HCT116 (cell line): ENCODE data around the gene PAX6.

ENCODE experiments used
- EZH2 ChIP-seq: fragments of 200-600 bp; sonication (generic); IDR thresholded peaks from 2 replicates; pipeline ENCODE4 v1.6.1; 2017; ENCODE audit warnings: antibody characterized with exemption, mixed run types
- EZH2phosphoT487 ChIP-seq: fragments of 200-600 bp; IDR thresholded peaks from 2 replicates; pipeline ENCODE4 v1.6.1; 2018; ENCODE audit warnings: antibody characterized with exemption, borderline replicate concordance
- FOSL1 ChIP-seq: IDR thresholded peaks from 2 replicates; pipeline ENCODE4 v1.6.1; 2012; ENCODE audit warnings: low read depth
- POLR2A ChIP-seq: IDR thresholded peaks from 2 replicates; pipeline ENCODE4 v1.7.0; 2011; ENCODE audit warnings: borderline replicate concordance; ENCODE audit not compliant: insufficient read depth, insufficient read length; ENCODE audit errors: extremely low read depth
- POLR2AphosphoS5 ChIP-seq: IDR thresholded peaks from 2 replicates; pipeline ENCODE4 v1.6.1; 2011; ENCODE audit warnings: mild to moderate bottlenecking, low read depth, low read length, moderate library complexity
- RAD21 ChIP-seq: IDR thresholded peaks from 2 replicates; pipeline ENCODE4 v1.6.1; 2012; ENCODE audit warnings: low read depth, mild to moderate bottlenecking
- SP1 ChIP-seq: IDR thresholded peaks from 2 replicates; pipeline ENCODE4 v1.6.1; 2012; ENCODE audit warnings: low read depth
- YY1 ChIP-seq: IDR thresholded peaks from 2 replicates; pipeline ENCODE4 v1.6.1; 2011; ENCODE audit warnings: low read length, low read depth, moderate library complexity, mild to moderate bottlenecking; ENCODE audit not compliant: insufficient replicate concordance; ENCODE audit errors: extremely low read depth
- TF ChIP-seq, protein P1 (sequence below), 3 experiments: fragments of 200-600 bp in 1 of 3; sonication (generic) in 1 of 3; IDR thresholded peaks in 2 of 3; conservative IDR thresholded peaks in 1 of 3; 2 replicates each; pipeline ENCODE4 v1.5.1; 2012 to 2017; ENCODE audit warnings: low read depth in 2 of 3, low read length in 2 of 3, antibody characterized with exemption in 1 of 3, borderline replicate concordance in 1 of 3, control low read depth in 1 of 3, mild to moderate bottlenecking in 1 of 3, mixed read lengths in 1 of 3, mixed run types in 1 of 3, moderate library complexity in 1 of 3; ENCODE audit not compliant: insufficient read depth in 1 of 3
- TF ChIP-seq, protein P2 (sequence below): IDR thresholded peaks from 2 replicates; pipeline ENCODE4 v1.6.1; 2012

DNA sequence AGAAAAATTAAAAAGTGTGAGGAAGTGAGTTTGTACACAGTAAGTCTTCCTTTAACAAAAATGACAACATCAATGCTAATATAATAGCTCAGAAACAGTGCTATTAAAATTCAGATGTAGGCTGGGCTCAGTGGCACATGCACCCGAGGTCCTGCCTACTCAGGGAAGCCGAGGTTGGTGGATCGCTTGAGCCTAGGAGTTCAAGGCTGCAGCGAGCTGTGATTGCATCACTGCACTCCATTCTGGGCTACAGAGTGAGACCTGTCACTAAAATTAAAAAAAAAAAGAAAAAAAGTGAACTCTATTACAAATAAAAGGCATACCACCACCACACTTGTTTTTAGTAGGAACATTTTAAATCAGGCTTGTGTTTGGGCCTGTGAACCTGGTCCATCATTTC is 39.2 kb upstream of the PAX6 start:
- no peak for TF ChIP-seq EZH2phosphoT487
- TF ChIP-seq, protein P1, sequence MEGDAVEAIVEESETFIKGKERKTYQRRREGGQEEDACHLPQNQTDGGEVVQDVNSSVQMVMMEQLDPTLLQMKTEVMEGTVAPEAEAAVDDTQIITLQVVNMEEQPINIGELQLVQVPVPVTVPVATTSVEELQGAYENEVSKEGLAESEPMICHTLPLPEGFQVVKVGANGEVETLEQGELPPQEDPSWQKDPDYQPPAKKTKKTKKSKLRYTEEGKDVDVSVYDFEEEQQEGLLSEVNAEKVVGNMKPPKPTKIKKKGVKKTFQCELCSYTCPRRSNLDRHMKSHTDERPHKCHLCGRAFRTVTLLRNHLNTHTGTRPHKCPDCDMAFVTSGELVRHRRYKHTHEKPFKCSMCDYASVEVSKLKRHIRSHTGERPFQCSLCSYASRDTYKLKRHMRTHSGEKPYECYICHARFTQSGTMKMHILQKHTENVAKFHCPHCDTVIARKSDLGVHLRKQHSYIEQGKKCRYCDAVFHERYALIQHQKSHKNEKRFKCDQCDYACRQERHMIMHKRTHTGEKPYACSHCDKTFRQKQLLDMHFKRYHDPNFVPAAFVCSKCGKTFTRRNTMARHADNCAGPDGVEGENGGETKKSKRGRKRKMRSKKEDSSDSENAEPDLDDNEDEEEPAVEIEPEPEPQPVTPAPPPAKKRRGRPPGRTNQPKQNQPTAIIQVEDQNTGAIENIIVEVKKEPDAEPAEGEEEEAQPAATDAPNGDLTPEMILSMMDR (IDR thresholded peaks at IDR 0.05 in 2 of 3, conservative IDR thresholded peaks at IDR 0.05 in 1 of 3; ENCODE audit: borderline replicate concordance in 1 of 3, insufficient read depth in 1 of 3, low read depth in 2 of 3, low read length in 2 of 3), result no peak
- TF ChIP-seq SP1, result no peak
- no peak for TF ChIP-seq POLR2AphosphoS5
- no peak for TF ChIP-seq POLR2A
- no peak for TF ChIP-seq YY1
- TF ChIP-seq FOSL1, result no peak
- TF ChIP-seq EZH2, result no peak
- TF ChIP-seq, protein P2, sequence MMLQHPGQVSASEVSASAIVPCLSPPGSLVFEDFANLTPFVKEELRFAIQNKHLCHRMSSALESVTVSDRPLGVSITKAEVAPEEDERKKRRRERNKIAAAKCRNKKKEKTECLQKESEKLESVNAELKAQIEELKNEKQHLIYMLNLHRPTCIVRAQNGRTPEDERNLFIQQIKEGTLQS, result no peak
- TF ChIP-seq RAD21, result no peak
